GM21528 (cell line): ENCODE results near the gene FHIT.

Experiments
- ATAC-seq: cut with Tn5 transposase; IDR thresholded peaks from one replicate; pipeline ENCODE4 v1.9.1; 2021; ENCODE audit warnings: mild to moderate bottlenecking, moderate library complexity; ENCODE audit not compliant: unreplicated experiment, low FRiP score

FHIT gene

GRCh38 chr3:60598671-60599070, 652.6 kb downstream of the FHIT start:
- ATAC-seq: no peak

- ATAC-seq: no peak
Observed at GRCh38 chr3:60594025-60594424, 657.2 kb downstream of the FHIT start.

GRCh38 chr3:60591267-60591666, 660.0 kb downstream of the FHIT start:
- no peak for ATAC-seq

- ATAC-seq: no peak
Observed at GRCh38 chr3:60588806-60589205, 662.4 kb downstream of the FHIT start.

GRCh38 chr3:60585918-60586317, 665.3 kb downstream of the FHIT start:
- ATAC-seq: no peak

GRCh38 chr3:60584250-60584649, 667.0 kb downstream of the FHIT start:
- no peak for ATAC-seq

- ATAC-seq: no peak
Observed at GRCh38 chr3:60582288-60582687, 669.0 kb downstream of the FHIT start.

- no peak for ATAC-seq
Observed at GRCh38 chr3:60580809-60581208, 670.4 kb downstream of the FHIT start.

- no peak for ATAC-seq
Observed at GRCh38 chr3:60579734-60580133, 671.5 kb downstream of the FHIT start.

- no peak for ATAC-seq
Observed at GRCh38 chr3:60578936-60579335, 672.3 kb downstream of the FHIT start.

- no peak for ATAC-seq
Observed at GRCh38 chr3:60577601-60578000, 673.7 kb downstream of the FHIT start.

GRCh38 chr3:60575718-60576272, 675.5 kb downstream of the FHIT start:
- ATAC-seq: no peak

- no peak for ATAC-seq
Observed at GRCh38 chr3:60574046-60574769, 677.0 kb downstream of the FHIT start.

GRCh38 chr3:60573494-60573893, 677.8 kb downstream of the FHIT start:
- no peak for ATAC-seq

- ATAC-seq: no peak
Observed at GRCh38 chr3:60571511-60571910, 679.7 kb downstream of the FHIT start.

GRCh38 chr3:60557122-60557521, 694.1 kb downstream of the FHIT start:
- no peak for ATAC-seq

GRCh38 chr3:60555686-60556354, 695.4 kb downstream of the FHIT start:
- ATAC-seq: peak; percentile 90

GRCh38 chr3:60553144-60553543, 698.1 kb downstream of the FHIT start:
- ATAC-seq: no peak

- no peak for ATAC-seq
Observed at GRCh38 chr3:60552581-60552980, 698.7 kb downstream of the FHIT start.

- no peak for ATAC-seq
Observed at GRCh38 chr3:60551455-60552209, 699.6 kb downstream of the FHIT start.

- ATAC-seq: no peak
Observed at GRCh38 chr3:60549863-60550262, 701.4 kb downstream of the FHIT start.
